Endothelial cell (in vitro differentiated cells): ENCODE results near the gene CSE1L. TPM values are rescaled to one million over a fixed set of nuclear protein-coding genes. Genes with fewer than 3 reads are reported as not detected.
A peak's percentile ranks its signal among the peaks of the same experiment; 100 is the strongest.

Experiments
- DNase-seq: peaks from one replicate; pipeline ENCODE4 v3.0.0; 2021; ENCODE audit warnings: low spot score
- H3K27ac Mint-ChIP-seq: one replicate; pipeline ENCODE4 v1.8.0; 2021; ENCODE audit warnings: mixed read lengths, inconsistent platforms; ENCODE audit not compliant: unreplicated experiment
- H3K27me3 Mint-ChIP-seq: one replicate; pipeline ENCODE4 v1.8.0; 2021; ENCODE audit warnings: mild to moderate bottlenecking, moderate library complexity, mixed read lengths, inconsistent platforms; ENCODE audit not compliant: unreplicated experiment
- H3K36me3 Mint-ChIP-seq: one replicate; pipeline ENCODE4 v1.8.0; 2021; ENCODE audit warnings: mild to moderate bottlenecking, low read depth, mixed read lengths, inconsistent platforms; ENCODE audit not compliant: unreplicated experiment
- H3K4me1 Mint-ChIP-seq: one replicate; pipeline ENCODE4 v1.8.0; 2021; ENCODE audit warnings: mild to moderate bottlenecking, mixed read lengths, inconsistent platforms; ENCODE audit not compliant: unreplicated experiment
- H3K4me3 Mint-ChIP-seq: one replicate; pipeline ENCODE4 v1.8.0; 2021; ENCODE audit warnings: mild to moderate bottlenecking, mixed read lengths, inconsistent platforms; ENCODE audit not compliant: unreplicated experiment
- H3K9me3 Mint-ChIP-seq: one replicate; pipeline ENCODE4 v1.8.0; 2021; ENCODE audit warnings: mixed read lengths, inconsistent platforms; ENCODE audit not compliant: unreplicated experiment
- total RNA-seq: library from RNA; stranded (reverse); fragmentation: NEBNext Ultra II Directional; extraction: Animal tissue kit (Norgen Biotek cat#: 25700); gene quantifications from one replicate; pipeline ENCODE4 v1.2.1, GENCODE V29; 2021; ENCODE audit not compliant: unreplicated experiment
- TF ChIP-seq, protein P1 (sequence below): fragments of 200-600 bp; sonication (generic); IDR thresholded peaks from one replicate; pipeline ENCODE4 v1.5.0; 2021; ENCODE audit warnings: antibody characterized with exemption; ENCODE audit not compliant: unreplicated experiment

CSE1L gene
- total RNA-seq, 1 donor from 2014 or later, result 54.7 TPM

DNA sequence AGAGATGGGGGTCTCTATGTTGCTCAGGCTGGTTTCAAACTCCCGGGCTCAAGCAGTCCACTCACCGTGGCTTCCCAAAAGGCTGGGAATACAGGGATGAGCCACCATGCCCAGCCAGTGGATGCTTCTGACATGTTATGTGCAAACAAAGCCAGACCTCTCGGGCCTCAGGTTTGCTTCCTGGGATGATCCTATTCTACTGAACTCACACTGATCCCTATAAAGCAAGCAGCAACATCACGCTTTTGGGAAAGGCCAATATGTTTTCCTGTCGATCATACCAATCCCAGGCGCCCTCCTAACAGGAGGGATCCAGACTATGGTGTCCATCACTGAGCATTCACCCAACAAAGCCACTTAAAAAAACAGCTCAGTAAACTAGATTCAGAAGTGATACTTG is 60.2 kb downstream of the CSE1L start:
- H3K27me3 Mint-ChIP-seq, result peaks cover 8% of the 10 kb centered on the region
- no peak for DNase-seq
- no peak overlapping the region for H3K27ac Mint-ChIP-seq
- H3K36me3 Mint-ChIP-seq, result peaks cover 51% of the 10 kb centered on the region
- H3K4me3 Mint-ChIP-seq, result no peak overlapping the region
- H3K9me3 Mint-ChIP-seq, result no peaks in the 10 kb centered on the region
- TF ChIP-seq, protein P1, sequence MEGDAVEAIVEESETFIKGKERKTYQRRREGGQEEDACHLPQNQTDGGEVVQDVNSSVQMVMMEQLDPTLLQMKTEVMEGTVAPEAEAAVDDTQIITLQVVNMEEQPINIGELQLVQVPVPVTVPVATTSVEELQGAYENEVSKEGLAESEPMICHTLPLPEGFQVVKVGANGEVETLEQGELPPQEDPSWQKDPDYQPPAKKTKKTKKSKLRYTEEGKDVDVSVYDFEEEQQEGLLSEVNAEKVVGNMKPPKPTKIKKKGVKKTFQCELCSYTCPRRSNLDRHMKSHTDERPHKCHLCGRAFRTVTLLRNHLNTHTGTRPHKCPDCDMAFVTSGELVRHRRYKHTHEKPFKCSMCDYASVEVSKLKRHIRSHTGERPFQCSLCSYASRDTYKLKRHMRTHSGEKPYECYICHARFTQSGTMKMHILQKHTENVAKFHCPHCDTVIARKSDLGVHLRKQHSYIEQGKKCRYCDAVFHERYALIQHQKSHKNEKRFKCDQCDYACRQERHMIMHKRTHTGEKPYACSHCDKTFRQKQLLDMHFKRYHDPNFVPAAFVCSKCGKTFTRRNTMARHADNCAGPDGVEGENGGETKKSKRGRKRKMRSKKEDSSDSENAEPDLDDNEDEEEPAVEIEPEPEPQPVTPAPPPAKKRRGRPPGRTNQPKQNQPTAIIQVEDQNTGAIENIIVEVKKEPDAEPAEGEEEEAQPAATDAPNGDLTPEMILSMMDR, result no peak
- H3K4me1 Mint-ChIP-seq, result no peaks in the 10 kb centered on the region

DNA sequence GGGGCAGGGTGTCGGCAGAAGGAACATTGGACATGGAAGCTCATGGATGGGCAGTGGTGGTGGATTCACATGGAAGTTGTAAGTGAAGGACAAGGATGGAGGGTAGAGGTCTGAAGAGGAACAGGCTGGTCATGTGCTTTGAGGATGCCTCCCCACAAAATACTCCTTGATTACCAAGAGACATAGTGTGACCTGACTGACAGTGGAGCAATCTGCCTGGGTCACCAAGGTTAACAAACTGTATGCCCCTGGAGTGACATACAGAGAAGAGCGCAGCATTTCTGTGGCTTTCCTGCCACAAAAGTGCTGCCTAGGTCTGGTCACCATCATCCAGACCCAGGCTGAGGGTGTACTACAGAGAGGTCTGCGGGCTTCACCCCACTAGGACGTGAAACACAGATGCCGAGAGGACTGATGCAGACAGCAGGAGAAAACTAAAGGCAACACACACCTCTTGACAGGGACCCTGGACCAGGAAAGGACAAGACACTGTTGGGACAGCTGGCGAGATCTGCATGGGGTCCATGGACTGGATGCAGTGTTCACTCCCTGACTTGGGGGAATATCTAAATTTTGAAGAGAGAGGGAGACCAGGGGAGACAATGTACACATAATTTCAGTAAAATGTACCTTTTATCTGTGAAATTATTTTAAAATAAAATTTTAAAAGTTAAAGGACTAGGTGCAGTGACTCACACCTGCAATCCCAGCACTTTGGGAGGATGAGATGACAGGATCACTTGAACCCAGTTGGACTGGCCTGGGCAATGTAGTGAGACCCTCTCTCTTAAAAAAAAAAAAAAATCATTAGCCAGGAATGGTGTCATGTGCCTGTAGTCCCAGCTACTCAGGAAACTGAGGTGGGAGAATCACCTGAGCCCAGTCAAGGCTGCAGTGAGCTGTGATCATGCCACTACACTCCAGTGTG is 64.9 kb downstream of the CSE1L start:
- TF ChIP-seq, protein P1, result no peak
- DNase-seq, result no peak
- Mint-ChIP-seq H3K9me3 (no peaks in the 10 kb centered on the region), H3K27me3 (peaks cover 5% of the 10 kb centered on the region), H3K4me1 (no peaks in the 10 kb centered on the region), H3K27ac (peak overlapping the region; percentile 65), H3K4me3 (no peak overlapping the region), H3K36me3 (peaks cover 36% of the 10 kb centered on the region)

DNA sequence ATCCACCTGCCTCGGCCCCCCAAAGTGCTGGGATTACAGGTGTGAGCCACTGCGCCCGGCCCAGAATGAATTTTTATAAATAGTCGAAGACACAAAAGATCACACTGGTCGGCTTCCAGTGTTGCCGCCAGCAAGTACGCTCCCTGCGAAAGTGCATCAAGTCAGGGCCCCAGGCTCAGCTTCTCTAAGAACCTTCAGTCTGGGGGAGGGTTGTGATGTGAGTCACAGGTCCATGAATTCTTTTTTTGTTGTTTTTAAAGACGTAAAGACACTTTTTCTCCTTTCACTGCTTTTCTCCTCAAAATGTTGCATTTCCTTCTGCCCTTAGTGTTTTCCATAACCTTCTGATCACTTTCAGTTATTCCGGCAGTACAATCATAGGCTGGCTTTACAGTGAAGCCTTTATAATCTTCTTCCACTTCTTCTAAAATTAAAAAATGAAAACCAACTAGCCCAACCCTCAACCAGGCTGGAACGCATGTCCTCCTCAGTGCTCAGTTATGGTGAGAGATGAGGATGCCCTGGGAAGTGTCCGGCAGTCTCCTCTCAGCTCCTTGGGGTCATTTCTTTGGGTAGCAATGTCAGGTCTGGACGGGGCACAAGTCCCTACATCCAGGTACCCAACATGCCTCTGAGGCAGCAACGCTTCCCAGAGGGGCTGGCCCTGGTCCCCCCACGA is 66.6 kb downstream of the CSE1L start:
- H3K36me3 Mint-ChIP-seq, result peaks cover 46% of the 10 kb centered on the region
- H3K27me3 Mint-ChIP-seq, result peaks cover 5% of the 10 kb centered on the region
- no peaks in the 10 kb centered on the region for H3K9me3 Mint-ChIP-seq
- TF ChIP-seq, protein P1, result no peak
- no peaks in the 10 kb centered on the region for H3K4me1 Mint-ChIP-seq
- DNase-seq, result no peak
- no peak overlapping the region for H3K27ac Mint-ChIP-seq
- no peak overlapping the region for H3K4me3 Mint-ChIP-seq

DNA sequence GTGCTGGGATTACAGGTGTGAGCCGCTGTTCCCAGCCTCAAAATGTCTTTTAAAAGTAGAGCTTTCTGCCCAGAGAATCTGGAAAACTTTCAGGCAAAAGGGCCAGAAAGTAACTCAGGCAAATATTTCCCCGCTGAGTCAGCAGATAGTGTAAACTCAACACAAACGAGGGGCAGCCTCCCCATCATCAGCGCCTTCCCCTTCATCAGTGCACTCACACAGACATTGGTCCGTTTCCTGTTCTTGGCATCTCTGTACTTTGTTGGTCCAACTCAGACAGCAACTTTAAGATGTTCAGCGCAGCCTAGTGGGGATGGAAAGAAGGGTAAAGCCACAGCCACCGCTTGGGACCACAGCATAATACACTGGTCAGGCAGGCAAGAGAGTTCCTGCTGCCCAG is 69.5 kb downstream of the CSE1L start:
- Mint-ChIP-seq H3K36me3 (peaks cover 54% of the 10 kb centered on the region), H3K27ac (no peak overlapping the region), H3K27me3 (peaks cover 2% of the 10 kb centered on the region), H3K9me3 (no peaks in the 10 kb centered on the region), H3K4me1 (no peaks in the 10 kb centered on the region), H3K4me3 (no peak overlapping the region)
- DNase-seq, result no peak
- TF ChIP-seq, protein P1, result no peak

DNA sequence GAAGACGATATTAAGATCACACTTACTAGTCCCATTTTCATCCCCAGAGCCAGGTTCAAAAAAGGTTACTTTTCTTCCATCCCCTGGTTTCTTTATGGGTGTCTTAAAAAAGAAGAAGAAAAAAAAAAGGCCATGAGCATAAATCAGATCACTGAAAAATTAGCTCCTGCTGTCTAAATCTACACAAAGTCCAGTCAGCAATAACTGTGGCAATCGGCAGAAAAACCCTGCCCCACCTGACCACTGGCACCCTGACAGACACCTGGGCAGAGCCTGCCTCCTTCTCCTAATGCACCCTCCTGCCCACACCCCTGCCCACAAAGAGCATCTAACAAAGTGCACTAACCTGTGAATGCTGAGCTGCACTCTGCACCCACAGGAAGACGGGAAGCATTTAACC is 72.2 kb downstream of the CSE1L start:
- H3K9me3 Mint-ChIP-seq, result no peaks in the 10 kb centered on the region
- H3K27ac Mint-ChIP-seq, result no peak overlapping the region

More for the DNA sequence above, 72.2 kb downstream of the CSE1L start:
- peaks cover 54% of the 10 kb centered on the region for H3K36me3 Mint-ChIP-seq
- H3K4me1 Mint-ChIP-seq, result no peaks in the 10 kb centered on the region
- no peaks in the 10 kb centered on the region for H3K27me3 Mint-ChIP-seq
- TF ChIP-seq, protein P1, result no peak
- peak overlapping the region; percentile 80 for H3K4me3 Mint-ChIP-seq
- no peak for DNase-seq
